Kidney (tissue), 14 donors: ENCODE results near the gene SLC7A6OS. TPM values are rescaled to one million over a fixed set of nuclear protein-coding genes. Genes with fewer than 3 reads are reported as not detected.
A peak's percentile ranks its signal among the peaks of the same experiment; 100 is the strongest.

Experiments used
- DNase-seq, 5 donors: peaks; one replicate each; pipeline ENCODE4 v3.0.0-alpha.2; 2013 to 2020
- FAIRE-seq: peaks from 2 replicates; lab custom pipeline; 2012; peaks lifted over from hg19 to GRCh38; lab: Jason Lieb, UNC
- H3K27ac ChIP-seq, 2 donors: one replicate each; pipeline ENCODE4 v1.7.0; 2013; ENCODE audit warnings: low read depth in 2 of 2, low read length in 2 of 2, inconsistent platforms in 1 of 2
- H3K27me3 ChIP-seq: one replicate; pipeline ENCODE4 v1.7.1; 2013; ENCODE audit warnings: low read length, inconsistent platforms; ENCODE audit not compliant: control insufficient read depth, insufficient read depth
- H3K36me3 ChIP-seq, 3 donors: one replicate each; pipeline versions ENCODE4 v1.7.0 to v1.7.1; 2013; ENCODE audit warnings: low read length in 3 of 3, control low read depth in 1 of 3, inconsistent platforms in 1 of 3; ENCODE audit not compliant: insufficient read depth in 3 of 3, control insufficient read depth in 2 of 3
- H3K4me1 ChIP-seq, 3 donors: one replicate each; pipeline versions ENCODE4 v1.7.0 to v1.7.1; 2013; ENCODE audit warnings: low read length in 3 of 3, inconsistent platforms in 1 of 3, low read depth in 1 of 3; ENCODE audit not compliant: control insufficient read depth in 2 of 3, insufficient read depth in 2 of 3
- H3K4me3 ChIP-seq, 3 donors: one replicate each; pipeline versions ENCODE4 v1.7.0 to v1.8.1; 2013; ENCODE audit warnings: low read length in 3 of 3, control low read depth in 1 of 3, inconsistent platforms in 1 of 3
- H3K9ac ChIP-seq, 3 donors: one replicate each; pipeline versions ENCODE4 v1.7.0 to v1.7.1; 2013; ENCODE audit warnings: low read length in 3 of 3, control low read depth in 1 of 3, inconsistent platforms in 1 of 3
- H3K9me3 ChIP-seq, 3 donors: one replicate each; pipeline versions ENCODE4 v1.7.0 to v1.7.1; 2013; ENCODE audit warnings: low read length in 3 of 3, control low read depth in 1 of 3, inconsistent platforms in 1 of 3; ENCODE audit not compliant: control insufficient read depth in 2 of 3, insufficient read depth in 1 of 3
- intact Hi-C: fragments of 100-400 bp; cut with DNase I; formaldehyde crosslinking; loops from one replicate; pipeline ENCODE4 v1.11.1; 2022
- polyA plus RNA-seq: library from polyadenylated mRNA; stranded (reverse); fragments of 350-450 nt; fragmentation: Illumina TruSeq; extraction: RNeasy Lipid Tissue Mini Kit (QIAGEN cat#74804); gene quantifications from one replicate; pipeline ENCODE4 v1.2.3, GENCODE V29; 2014; ENCODE audit warnings: low read depth, low replicate concordance; ENCODE audit not compliant: insufficient read depth
- total RNA-seq: library from RNA; stranded (reverse); fragmentation: NEBNext Ultra II Directional; extraction: Animal tissue kit (Norgen Biotek cat#: 25700); gene quantifications from one replicate; pipeline ENCODE4 v1.2.1, GENCODE V29; 2021
- TF ChIP-seq, protein P1 (sequence below): IDR thresholded peaks from 3 replicates; pipeline ENCODE4 v1.5.1; 2012; ENCODE audit warnings: mild to moderate bottlenecking, moderate library complexity, borderline replicate concordance; ENCODE audit not compliant: insufficient read depth; ENCODE audit errors: extremely low read depth
- donor health status: control.
- donor health status: control.
- donor health status: control.
- donor health status: control.
- donor health status: control.
- donor health status: DM: yes; HTN: yes; CAD: no.
- donor health status: Normal renal cell carcinoma (clear cell type).

Gene SLC7A6OS
- total and polyA plus RNA-seq, 2 donors from 2014 or later = 9.2 to 20.3 TPM

DNA sequence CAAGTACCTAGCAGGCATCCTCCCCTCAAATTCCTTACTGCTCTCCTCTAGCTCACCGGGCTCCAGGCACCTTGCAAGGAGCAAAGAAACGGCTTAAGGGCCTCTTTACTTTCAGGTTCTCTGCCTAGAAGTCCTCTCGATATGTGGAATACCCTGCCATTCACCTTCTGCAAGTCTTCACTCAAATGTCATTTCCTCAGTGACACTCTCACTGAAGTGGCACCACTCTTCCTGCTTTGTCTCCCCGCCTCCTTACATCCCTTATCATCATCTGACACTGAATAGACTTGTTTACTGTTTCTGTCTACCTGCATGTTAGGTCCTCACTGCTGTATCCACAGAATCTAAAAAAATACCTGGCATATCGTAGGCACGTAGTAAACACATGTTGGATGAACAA is 947 bp downstream of the SLC7A6OS start:
- no peak for FAIRE-seq
- Histone ChIP-seq H3K9me3 (no peaks in the 10 kb centered on the region), H3K4me1 (peaks cover 0 to 13% (median 7%) of the 10 kb centered on the region in 3 donors), H3K4me3 (peak overlapping the region; percentile 94 to 99 (median 98)), H3K36me3 (peaks cover 2 to 10% (median 7%) of the 10 kb centered on the region in 3 donors), H3K9ac (peak overlapping the region; percentile 48 to 94 (median 68)), H3K27ac (no peak overlapping the region), H3K27me3 (no peaks in the 10 kb centered on the region)
- intact Hi-C loops = loop anchor here (10.0 kb wide), 1 partner anchor 45 kb away; the partner anchor contains the start of gene SLC7A6
- TF ChIP-seq, protein P1, sequence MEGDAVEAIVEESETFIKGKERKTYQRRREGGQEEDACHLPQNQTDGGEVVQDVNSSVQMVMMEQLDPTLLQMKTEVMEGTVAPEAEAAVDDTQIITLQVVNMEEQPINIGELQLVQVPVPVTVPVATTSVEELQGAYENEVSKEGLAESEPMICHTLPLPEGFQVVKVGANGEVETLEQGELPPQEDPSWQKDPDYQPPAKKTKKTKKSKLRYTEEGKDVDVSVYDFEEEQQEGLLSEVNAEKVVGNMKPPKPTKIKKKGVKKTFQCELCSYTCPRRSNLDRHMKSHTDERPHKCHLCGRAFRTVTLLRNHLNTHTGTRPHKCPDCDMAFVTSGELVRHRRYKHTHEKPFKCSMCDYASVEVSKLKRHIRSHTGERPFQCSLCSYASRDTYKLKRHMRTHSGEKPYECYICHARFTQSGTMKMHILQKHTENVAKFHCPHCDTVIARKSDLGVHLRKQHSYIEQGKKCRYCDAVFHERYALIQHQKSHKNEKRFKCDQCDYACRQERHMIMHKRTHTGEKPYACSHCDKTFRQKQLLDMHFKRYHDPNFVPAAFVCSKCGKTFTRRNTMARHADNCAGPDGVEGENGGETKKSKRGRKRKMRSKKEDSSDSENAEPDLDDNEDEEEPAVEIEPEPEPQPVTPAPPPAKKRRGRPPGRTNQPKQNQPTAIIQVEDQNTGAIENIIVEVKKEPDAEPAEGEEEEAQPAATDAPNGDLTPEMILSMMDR = no peak
- DNase-seq = no peak

DNA sequence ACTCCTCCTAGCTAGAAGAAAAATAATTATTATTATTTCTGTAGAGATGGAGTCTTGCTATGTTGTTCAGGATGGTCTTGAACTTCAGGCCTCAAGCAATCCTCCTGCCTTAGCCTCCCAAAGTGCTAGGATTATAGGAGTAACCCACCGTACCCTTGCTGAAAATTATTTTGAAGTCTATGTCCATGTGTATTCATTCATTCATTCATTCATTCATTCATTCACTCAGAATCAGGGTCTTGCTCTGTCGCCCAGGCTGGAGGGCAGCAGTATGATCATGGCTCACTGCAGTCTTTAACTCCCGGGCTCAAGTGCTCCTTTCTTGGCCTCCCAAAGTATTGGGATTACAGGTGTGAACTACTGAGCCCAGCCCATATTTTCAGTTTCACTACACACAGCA is 4.1 kb downstream of the SLC7A6OS start:
- DNase-seq (no peak), FAIRE-seq (no peak)
- H3K9ac ChIP-seq = no peak overlapping the region
- intact Hi-C loops = no loop called here
- H3K4me1 ChIP-seq = peaks cover 0 to 11% (median 7%) of the 10 kb centered on the region in 3 donors
- H3K27me3 ChIP-seq = no peaks in the 10 kb centered on the region
- H3K9me3 ChIP-seq = no peaks in the 10 kb centered on the region
- peaks cover 6 to 22% (median 16%) of the 10 kb centered on the region in 3 donors for H3K36me3 ChIP-seq
- no peak overlapping the region for H3K27ac ChIP-seq
- H3K4me3 ChIP-seq = no peak overlapping the region
- TF ChIP-seq, protein P1 = no peak

DNA sequence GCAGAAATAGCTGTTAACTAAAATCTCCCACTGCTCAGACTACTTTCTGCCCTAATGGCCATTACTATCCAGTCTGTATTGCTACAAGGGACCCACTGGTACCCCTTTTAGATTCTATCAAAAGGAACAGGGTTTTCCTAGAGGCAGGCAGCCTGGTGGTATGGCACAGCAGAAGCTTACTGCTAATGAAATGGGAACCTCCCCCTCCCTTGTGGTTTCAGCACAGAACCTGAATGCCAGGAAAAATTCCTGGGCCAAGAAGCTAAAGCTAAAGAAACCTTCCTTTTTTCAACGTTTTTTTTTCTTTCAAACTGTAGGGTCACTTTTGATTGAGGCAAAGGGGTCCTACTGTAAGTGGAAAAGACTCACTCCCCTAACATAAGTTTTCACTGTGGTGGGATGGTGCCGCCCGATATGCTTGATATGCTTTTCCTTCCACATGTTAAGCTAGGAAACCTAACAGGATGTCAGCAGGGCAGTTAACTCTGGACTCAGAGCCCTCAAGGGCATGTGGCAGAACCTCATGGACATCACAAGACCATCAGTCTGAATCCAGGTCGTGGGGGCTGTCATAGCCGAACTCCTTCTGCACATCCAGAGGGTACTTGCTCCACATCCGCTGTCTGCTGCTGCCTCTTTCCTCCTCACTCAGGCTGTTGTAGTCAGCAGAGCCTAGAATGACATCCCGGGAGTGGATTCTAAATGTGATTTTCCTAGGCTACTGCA is 9.8 kb downstream of the SLC7A6OS start:
- H3K27ac ChIP-seq = no peak overlapping the region
- intact Hi-C loops = no loop called here
- H3K4me1 ChIP-seq = peaks cover 0 to 9% (median 9%) of the 10 kb centered on the region in 3 donors
- no peak for FAIRE-seq
- H3K36me3 ChIP-seq = peaks cover 4 to 61% (median 51%) of the 10 kb centered on the region in 3 donors
- no peaks in the 10 kb centered on the region for H3K9me3 ChIP-seq
- H3K9ac ChIP-seq = no peak overlapping the region
- no peak overlapping the region for H3K4me3 ChIP-seq
- no peaks in the 10 kb centered on the region for H3K27me3 ChIP-seq
- no peak for DNase-seq
- TF ChIP-seq, protein P1 = no peak
